ENCODE results near the gene SMIM27. TPM values are rescaled to one million over a fixed set of nuclear protein-coding genes. Genes with fewer than 3 reads are reported as not detected.
"Not testable (repeated sequence)": the region's sequence is repeated elsewhere in the genome, so short reads cannot be mapped to it uniquely, and the experiment has no call there.

SMIM27 gene
- total RNA-seq, result 10 to 100 TPM; 19.7 to 26.4 (median 24.0) TPM
- 10.2 TPM for polyA plus RNA-seq
- long read RNA-seq, donor 1, partial matches to known transcripts, result 10 of 18 reads
- long read RNA-seq, donor 1, other reads (novel, unspliced or antisense), result 8 of 18 reads
- long read RNA-seq, donor 2, partial matches to known transcripts, result 7 of 10 reads
- long read RNA-seq, donor 2, other reads (novel, unspliced or antisense), result 0 of 10 reads
- long read RNA-seq, donor 3, partial matches to known transcripts, result 1 of 8 reads
- long read RNA-seq, donor 3, other reads (novel, unspliced or antisense), result 6 of 8 reads
- long read RNA-seq, donor 4, partial matches to known transcripts, result 2 of 4 reads
- long read RNA-seq, donor 4, other reads (novel, unspliced or antisense), result 2 of 4 reads

- ATAC-seq, result peak; percentile 96
- Histone ChIP-seq H3K27me3 (ENCODE audit: control insufficient read depth, insufficient read depth) (no peaks in the 10 kb centered on the region), H3K9me3 (ENCODE audit: control insufficient read depth, low read length) (no peaks in the 10 kb centered on the region), H3K4me3 (ENCODE audit: low read length) (peak within 1 kb of the TSS; percentile 86), H3K27ac (ENCODE audit: low read length) (peak within 1 kb of the TSS; percentile 99), H3K4me1 (ENCODE audit: control insufficient read depth, insufficient read depth, low read length) (no peaks in the 10 kb centered on the region)
- under 1% methylated on average over 46 of the region's 46 CpGs for WGBS
- intact Hi-C loops (cut with DNase I), result no loop called here
- peak; percentile 93 to 98 (median 96) for DNase-seq
Measured at GRCh38 chr9:32552172-32552872, at the start of gene SMIM27, which contains the start of gene TOPORS. Gene SMIM27, plus strand, starts transcription at chr9:32552327. Its CDS starts 108 bp downstream, at chr9:32552435. Gene TOPORS, minus strand, starts transcription at chr9:32552586. Its CDS starts 150 bp downstream, at chr9:32552436.

GRCh38 chr9:32502464-32502863, 49.7 kb upstream of the SMIM27 start:
- intact Hi-C loops (cut with DNase I), result no loop called here
- no peak overlapping the region for H3K27ac ChIP-seq (ENCODE audit: low read length)
- H3K9me3 ChIP-seq (ENCODE audit: control insufficient read depth, low read length), result no peaks in the 10 kb centered on the region
- WGBS, result 51% methylated on average over 4 of the region's 4 CpGs
- no peaks in the 10 kb centered on the region for H3K4me1 ChIP-seq (ENCODE audit: control insufficient read depth, insufficient read depth, low read length)
- ATAC-seq, result no peak
- no peak overlapping the region for H3K4me3 ChIP-seq (ENCODE audit: low read length)
- no peaks in the 10 kb centered on the region for H3K27me3 ChIP-seq (ENCODE audit: control insufficient read depth, insufficient read depth)
- DNase-seq, result no peak

- Histone ChIP-seq H3K27ac (ENCODE audit: low read length) (no peak overlapping the region), H3K4me1 (ENCODE audit: control insufficient read depth, insufficient read depth, low read length) (no peaks in the 10 kb centered on the region), H3K27me3 (ENCODE audit: control insufficient read depth, insufficient read depth) (no peaks in the 10 kb centered on the region), H3K4me3 (ENCODE audit: low read length) (no peak overlapping the region), H3K9me3 (ENCODE audit: control insufficient read depth, low read length) (no peaks in the 10 kb centered on the region)
- intact Hi-C loops (cut with DNase I), result no loop called here
- no peak for DNase-seq
- no peak for ATAC-seq
- 81% methylated on average over 3 of the region's 3 CpGs for WGBS
Measured at GRCh38 chr9:32503008-32503407, 49.1 kb upstream of the SMIM27 start.

GRCh38 chr9:32508728-32509127, 43.4 kb upstream of the SMIM27 start:
- Histone ChIP-seq H3K27me3 (ENCODE audit: control insufficient read depth, insufficient read depth) (no peaks in the 10 kb centered on the region), H3K4me3 (ENCODE audit: low read length) (no peak overlapping the region), H3K4me1 (ENCODE audit: control insufficient read depth, insufficient read depth, low read length) (no peaks in the 10 kb centered on the region), H3K9me3 (ENCODE audit: control insufficient read depth, low read length) (no peaks in the 10 kb centered on the region), H3K27ac (ENCODE audit: low read length) (no peak overlapping the region)
- intact Hi-C loops (cut with DNase I), result no loop called here
- 92% methylated on average over 1 of the region's 1 CpG for WGBS
- ATAC-seq (no peak), DNase-seq (peak in 1 of 3 donors; percentile 32)

- DNase-seq (no peak), ATAC-seq (no peak)
- H3K9me3 ChIP-seq (ENCODE audit: control insufficient read depth, low read length), result no peaks in the 10 kb centered on the region
- no peaks in the 10 kb centered on the region for H3K27me3 ChIP-seq (ENCODE audit: control insufficient read depth, insufficient read depth)
- H3K4me1 ChIP-seq (ENCODE audit: control insufficient read depth, insufficient read depth, low read length), result no peaks in the 10 kb centered on the region
- intact Hi-C loops (cut with DNase I), result no loop called here
- no peak overlapping the region for H3K4me3 ChIP-seq (ENCODE audit: low read length)
- no peak overlapping the region for H3K27ac ChIP-seq (ENCODE audit: low read length)
Measured at GRCh38 chr9:32516241-32516640, 35.9 kb upstream of the SMIM27 start.

GRCh38 chr9:32518276-32518675, 33.9 kb upstream of the SMIM27 start:
- H3K27me3 ChIP-seq (ENCODE audit: control insufficient read depth, insufficient read depth), result no peaks in the 10 kb centered on the region
- H3K9me3 ChIP-seq (ENCODE audit: control insufficient read depth, low read length), result no peaks in the 10 kb centered on the region
- peaks cover 4% of the 10 kb centered on the region for H3K4me1 ChIP-seq (ENCODE audit: control insufficient read depth, insufficient read depth, low read length)
- no peak for ATAC-seq
- intact Hi-C loops (cut with DNase I), result no loop called here
- no peak for DNase-seq
- 94% methylated on average over 1 of the region's 1 CpG for WGBS
- H3K4me3 ChIP-seq (ENCODE audit: low read length), result no peak overlapping the region
- H3K27ac ChIP-seq (ENCODE audit: low read length), result no peak overlapping the region

- H3K9me3 ChIP-seq (ENCODE audit: control insufficient read depth, low read length), result no peaks in the 10 kb centered on the region
- ATAC-seq (no peak), DNase-seq (no peak)
- no peak overlapping the region for H3K27ac ChIP-seq (ENCODE audit: low read length)
- H3K4me3 ChIP-seq (ENCODE audit: low read length), result no peak overlapping the region
- WGBS, result 41% methylated on average over 1 of the region's 1 CpG
- peaks cover 8% of the 10 kb centered on the region for H3K4me1 ChIP-seq (ENCODE audit: control insufficient read depth, insufficient read depth, low read length)
- intact Hi-C loops (cut with DNase I), result no loop called here
- no peaks in the 10 kb centered on the region for H3K27me3 ChIP-seq (ENCODE audit: control insufficient read depth, insufficient read depth)
Measured at GRCh38 chr9:32523910-32524309, 28.2 kb upstream of the SMIM27 start.

GRCh38 chr9:32524558-32524891, 27.6 kb upstream of the SMIM27 start:
- ATAC-seq; H3K27ac ChIP-seq (ENCODE audit: low read length); H3K27me3 ChIP-seq (ENCODE audit: control insufficient read depth, insufficient read depth); H3K9me3 ChIP-seq (ENCODE audit: control insufficient read depth, low read length); intact Hi-C loops (cut with DNase I); H3K4me1 ChIP-seq (ENCODE audit: control insufficient read depth, insufficient read depth, low read length); DNase-seq: not testable (repeated sequence)
- peak overlapping the region; percentile 85 for H3K4me3 ChIP-seq (ENCODE audit: low read length)
- 88% methylated on average over 11 of the region's 11 CpGs for WGBS

GRCh38 chr9:32524892-32525708, 27.0 kb upstream of the SMIM27 start:
- peak in 1 of 3 donors; percentile 30 for DNase-seq

GRCh38 chr9:32525709-32526030, 26.5 kb upstream of the SMIM27 start:
- Histone ChIP-seq H3K4me3 (ENCODE audit: low read length) (peak overlapping the region; percentile 85), H3K4me1 (ENCODE audit: control insufficient read depth, insufficient read depth, low read length) (peaks cover 8% of the 10 kb centered on the region), H3K27ac (ENCODE audit: low read length) (peak overlapping the region; percentile 85), H3K27me3 (ENCODE audit: control insufficient read depth, insufficient read depth) (no peaks in the 10 kb centered on the region), H3K9me3 (ENCODE audit: control insufficient read depth, low read length) (no peaks in the 10 kb centered on the region)
- ATAC-seq (peak; percentile 7 to 11), DNase-seq (no peak)
- 5% methylated on average over 4 of the region's 4 CpGs for WGBS
- intact Hi-C loops (cut with DNase I), result no loop called here

More at GRCh38 chr9:32524892-32525708, 27.0 kb upstream of the SMIM27 start:
- no peaks in the 10 kb centered on the region for H3K9me3 ChIP-seq (ENCODE audit: control insufficient read depth, low read length)
- peak; percentile 25 to 43 for ATAC-seq
- no peak overlapping the region for H3K27ac ChIP-seq (ENCODE audit: low read length)
- intact Hi-C loops (cut with DNase I), result no loop called here
- no peaks in the 10 kb centered on the region for H3K27me3 ChIP-seq (ENCODE audit: control insufficient read depth, insufficient read depth)
- 45% methylated on average over 22 of the region's 22 CpGs for WGBS
- H3K4me1 ChIP-seq (ENCODE audit: control insufficient read depth, insufficient read depth, low read length), result peaks cover 8% of the 10 kb centered on the region
- peak overlapping the region; percentile 85 for H3K4me3 ChIP-seq (ENCODE audit: low read length)

Measured in right cardiac atrium (tissue), 5 donors.